A673 (cell line): ENCODE data around the gene ATP2C1. TPM values are rescaled to one million over a fixed set of nuclear protein-coding genes. Genes with fewer than 3 reads are reported as not detected.

Experiments used
- Bru-seq: library from RNA; stranded (reverse); fragments of 400-500 nt; gene quantifications from one replicate; lab custom pipeline; 2021; lab: Mats Ljungman, UMichigan
- BruChase-seq, 2 experiments: library from RNA; stranded (reverse); fragments of 400-500 nt; gene quantifications; one replicate each; lab custom pipeline; 2021; lab: Mats Ljungman, UMichigan
- BruUV-seq: library from RNA; stranded (reverse); fragments of 400-500 nt; replicated peaks from 2 replicates; lab custom pipeline; 2021; lab: Mats Ljungman, UMichigan
- CTCF ChIA-PET: fragments of 300-600 bp; sonication (Branson Sonifier 250); formaldehyde crosslinking; loops from one replicate; lab custom pipeline; 2022; ENCODE audit warnings: antibody characterized with exemption; lab: Charles Lee
- POLR2A ChIA-PET: fragments of 300-600 bp; sonication (Branson Sonifier 250); formaldehyde crosslinking; loops from one replicate; lab custom pipeline; 2022; ENCODE audit warnings: antibody characterized with exemption; ENCODE audit not compliant: low non-redundant PET; lab: Charles Lee
- DNase-seq: peaks from one replicate; pipeline ENCODE4 v3.0.0-alpha.2; 2015; ENCODE audit warnings: low spot score
- H3K27ac ChIP-seq: fragments of 200-600 bp; sonication (generic); 2 replicates; pipeline ENCODE4 v1.5.1; 2016; ENCODE audit warnings: mixed run types, low read depth, mild to moderate bottlenecking, mixed read lengths, antibody characterized with exemption, low read length; ENCODE audit not compliant: poor library complexity, severe bottlenecking
- H3K27me3 ChIP-seq: fragments of 200-600 bp; sonication (generic); replicated peaks from 2 replicates; pipeline ENCODE4 v1.6.1; 2017; ENCODE audit warnings: mixed run types, low read depth, mild to moderate bottlenecking, mixed read lengths, antibody characterized with exemption, low read length; ENCODE audit not compliant: insufficient read depth, poor library complexity
- H3K36me3 ChIP-seq: fragments of 200-600 bp; sonication (generic); 2 replicates; pipeline ENCODE4 v1.6.1; 2016; ENCODE audit warnings: mixed run types, mild to moderate bottlenecking, mixed read lengths, antibody characterized with exemption, low read length; ENCODE audit not compliant: insufficient read depth, poor library complexity, severe bottlenecking
- H3K4me1 ChIP-seq: fragments of 200-600 bp; sonication (generic); 2 replicates; pipeline ENCODE4 v1.6.1; 2017; ENCODE audit warnings: mixed run types, mild to moderate bottlenecking, mixed read lengths, antibody characterized with exemption, low read length; ENCODE audit not compliant: insufficient read depth, poor library complexity, severe bottlenecking
- H3K4me3 ChIP-seq: fragments of 200-600 bp; sonication (generic); 2 replicates; pipeline ENCODE4 v1.5.1; 2016; ENCODE audit warnings: low read depth, mixed run types, mild to moderate bottlenecking, mixed read lengths, low read length; ENCODE audit not compliant: poor library complexity, severe bottlenecking
- H3K9me3 ChIP-seq: fragments of 200-600 bp; sonication (generic); 2 replicates; pipeline ENCODE4 v1.6.1; 2016; ENCODE audit warnings: mixed run types, low read depth, mild to moderate bottlenecking, mixed read lengths, antibody characterized with exemption, low read length; ENCODE audit not compliant: poor library complexity, severe bottlenecking
- EZH2 ChIP-seq: fragments of 200-600 bp; sonication (generic); IDR thresholded peaks from 2 replicates; pipeline ENCODE4 v1.6.1; 2017; ENCODE audit warnings: borderline replicate concordance, low read depth, mild to moderate bottlenecking, mixed read lengths, antibody characterized with exemption, low read length; ENCODE audit not compliant: poor library complexity, severe bottlenecking
- intact Hi-C: fragments of 100-400 bp; cut with micrococcal nuclease; formaldehyde crosslinking; loops from one replicate; pipeline ENCODE4 v1.10.0; 2022; ENCODE audit not compliant: unreplicated experiment
- long read RNA-seq: library from polyadenylated mRNA; stranded (forward); transcript quantifications from one replicate; pipeline ENCODE4 v2.0.0, GENCODE V29; 2022
- total RNA-seq: library from RNA; stranded (reverse); gene quantifications from 2 replicates; pipeline ENCODE4 v1.2.3, GENCODE V29; 2021
- TF ChIP-seq, protein P1 (sequence below): fragments of 300-800, 200-600 bp; sonication (generic); conservative IDR thresholded peaks from 2 replicates; pipeline ENCODE4 v1.5.1; 2017; ENCODE audit warnings: low read depth, mild to moderate bottlenecking, antibody characterized with exemption, low read length, moderate library complexity, mixed read lengths

ATP2C1 gene, protein sequence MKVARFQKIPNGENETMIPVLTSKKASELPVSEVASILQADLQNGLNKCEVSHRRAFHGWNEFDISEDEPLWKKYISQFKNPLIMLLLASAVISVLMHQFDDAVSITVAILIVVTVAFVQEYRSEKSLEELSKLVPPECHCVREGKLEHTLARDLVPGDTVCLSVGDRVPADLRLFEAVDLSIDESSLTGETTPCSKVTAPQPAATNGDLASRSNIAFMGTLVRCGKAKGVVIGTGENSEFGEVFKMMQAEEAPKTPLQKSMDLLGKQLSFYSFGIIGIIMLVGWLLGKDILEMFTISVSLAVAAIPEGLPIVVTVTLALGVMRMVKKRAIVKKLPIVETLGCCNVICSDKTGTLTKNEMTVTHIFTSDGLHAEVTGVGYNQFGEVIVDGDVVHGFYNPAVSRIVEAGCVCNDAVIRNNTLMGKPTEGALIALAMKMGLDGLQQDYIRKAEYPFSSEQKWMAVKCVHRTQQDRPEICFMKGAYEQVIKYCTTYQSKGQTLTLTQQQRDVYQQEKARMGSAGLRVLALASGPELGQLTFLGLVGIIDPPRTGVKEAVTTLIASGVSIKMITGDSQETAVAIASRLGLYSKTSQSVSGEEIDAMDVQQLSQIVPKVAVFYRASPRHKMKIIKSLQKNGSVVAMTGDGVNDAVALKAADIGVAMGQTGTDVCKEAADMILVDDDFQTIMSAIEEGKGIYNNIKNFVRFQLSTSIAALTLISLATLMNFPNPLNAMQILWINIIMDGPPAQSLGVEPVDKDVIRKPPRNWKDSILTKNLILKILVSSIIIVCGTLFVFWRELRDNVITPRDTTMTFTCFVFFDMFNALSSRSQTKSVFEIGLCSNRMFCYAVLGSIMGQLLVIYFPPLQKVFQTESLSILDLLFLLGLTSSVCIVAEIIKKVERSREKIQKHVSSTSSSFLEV
- total RNA-seq (70.3 and 75.9 TPM in 2 replicates), Bru-seq, nascent RNA (percentile 84 among the genes with signal in this experiment), BruChase-seq, experiment 1, labeled RNA remaining after a 2-hour chase (percentile 81 among the genes with signal in this experiment), BruChase-seq, experiment 2, labeled RNA remaining after a 6-hour chase (percentile 74 among the genes with signal in this experiment)
- long read RNA-seq, full-length matches to known transcripts: 128 of 210 reads
- long read RNA-seq, partial matches to known transcripts: 11 of 210 reads
- long read RNA-seq, other reads (novel, unspliced or antisense): 71 of 210 reads

DNA sequence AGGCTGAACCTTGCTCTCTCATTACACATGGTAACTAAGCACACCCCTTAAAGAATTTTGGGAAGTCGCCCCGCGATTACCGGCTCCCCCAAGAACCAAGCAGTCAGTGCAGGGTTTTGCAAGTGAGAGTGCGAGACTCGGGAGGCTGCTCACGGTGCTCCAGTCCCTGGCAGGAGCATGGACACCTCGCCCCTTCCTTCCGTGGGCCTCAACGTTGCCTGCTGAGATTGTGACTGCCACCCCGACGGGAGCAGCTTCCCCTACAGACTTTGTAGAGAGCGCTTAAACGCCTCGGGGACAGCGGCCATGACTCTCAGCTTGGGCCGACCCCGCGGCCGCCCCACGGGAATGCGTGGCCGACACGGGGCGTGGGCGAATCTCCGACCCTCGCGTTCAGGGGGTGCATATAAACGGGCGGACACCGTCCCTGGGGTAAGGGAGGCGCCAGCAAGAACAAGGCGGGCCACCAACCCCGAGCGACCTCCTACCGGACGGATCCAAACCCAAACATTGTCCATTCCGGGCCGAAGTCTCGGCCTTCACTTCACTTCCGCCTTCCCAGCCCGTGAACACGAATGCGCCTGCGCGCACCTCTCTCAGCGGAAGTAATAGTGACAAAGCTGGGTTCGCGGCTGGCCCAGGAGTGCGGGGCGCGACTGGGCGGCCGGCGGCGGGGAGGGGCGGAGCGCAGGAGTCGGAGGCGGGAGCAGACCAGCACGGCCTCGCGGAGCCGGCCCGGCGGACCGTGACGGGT, at the start of gene ATP2C1:
Gene ATP2C1 (plus strand): TSS at position 709 of the 754 bp plus-strand sequence. CDS start 686 bp downstream, outside the sequence.
- POLR2A ChIA-PET: interaction anchor here (0.9 kb wide), 1 partner anchor 133 kb away, joined by 3 read pairs; the partner anchor contains the start of genes ASTE1 and NEK11
- DNase-seq: peak; percentile 95
- TSS peak; percentile 81 for BruUV-seq

DNA sequence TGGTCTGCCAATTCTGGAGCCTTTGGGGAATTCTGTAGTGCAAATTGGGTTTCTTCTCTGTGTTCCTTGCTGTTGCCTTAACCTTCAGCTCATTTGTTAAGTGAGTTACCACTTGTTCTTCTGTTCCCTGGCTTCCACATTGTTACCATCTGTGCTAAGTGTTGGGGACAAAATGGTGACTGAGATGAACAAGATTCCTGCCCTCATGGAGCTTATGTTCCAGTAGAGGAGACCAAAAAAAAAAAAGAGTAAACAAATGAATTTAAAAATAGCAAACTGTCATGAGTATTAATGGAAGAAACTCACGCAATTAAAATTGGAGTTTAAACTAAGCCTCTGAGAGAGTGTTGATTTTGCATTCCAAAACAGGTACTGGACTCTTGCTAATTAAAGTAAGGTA, 49.4 kb upstream of the ATP2C1 start:
- Histone ChIP-seq H3K27me3 (no peaks in the 10 kb centered on the region), H3K36me3 (no peaks in the 10 kb centered on the region), H3K27ac (no peak overlapping the region), H3K9me3 (no peaks in the 10 kb centered on the region), H3K4me3 (no peak overlapping the region), H3K4me1 (no peaks in the 10 kb centered on the region)
- DNase-seq: no peak
- intact Hi-C loops: no loop called here
- CTCF ChIA-PET: no interaction called here
- no TSS peak for BruUV-seq
- POLR2A ChIA-PET: no interaction called here
- no peak for TF ChIP-seq EZH2
- TF ChIP-seq, protein P1, sequence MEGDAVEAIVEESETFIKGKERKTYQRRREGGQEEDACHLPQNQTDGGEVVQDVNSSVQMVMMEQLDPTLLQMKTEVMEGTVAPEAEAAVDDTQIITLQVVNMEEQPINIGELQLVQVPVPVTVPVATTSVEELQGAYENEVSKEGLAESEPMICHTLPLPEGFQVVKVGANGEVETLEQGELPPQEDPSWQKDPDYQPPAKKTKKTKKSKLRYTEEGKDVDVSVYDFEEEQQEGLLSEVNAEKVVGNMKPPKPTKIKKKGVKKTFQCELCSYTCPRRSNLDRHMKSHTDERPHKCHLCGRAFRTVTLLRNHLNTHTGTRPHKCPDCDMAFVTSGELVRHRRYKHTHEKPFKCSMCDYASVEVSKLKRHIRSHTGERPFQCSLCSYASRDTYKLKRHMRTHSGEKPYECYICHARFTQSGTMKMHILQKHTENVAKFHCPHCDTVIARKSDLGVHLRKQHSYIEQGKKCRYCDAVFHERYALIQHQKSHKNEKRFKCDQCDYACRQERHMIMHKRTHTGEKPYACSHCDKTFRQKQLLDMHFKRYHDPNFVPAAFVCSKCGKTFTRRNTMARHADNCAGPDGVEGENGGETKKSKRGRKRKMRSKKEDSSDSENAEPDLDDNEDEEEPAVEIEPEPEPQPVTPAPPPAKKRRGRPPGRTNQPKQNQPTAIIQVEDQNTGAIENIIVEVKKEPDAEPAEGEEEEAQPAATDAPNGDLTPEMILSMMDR: no peak

More for the DNA sequence above, at the start of gene ATP2C1:
- Histone ChIP-seq H3K4me3 (peak within 1 kb of the TSS; percentile 79), H3K36me3 (no peaks in the 10 kb centered on the region), H3K27ac (peak within 1 kb of the TSS; percentile 89), H3K9me3 (no peaks in the 10 kb centered on the region), H3K4me1 (peaks cover 14% of the 10 kb centered on the region), H3K27me3 (no peaks in the 10 kb centered on the region)
- TF ChIP-seq EZH2: no peak
- TF ChIP-seq, protein P1: no peak
- intact Hi-C loops: loop anchor here (1.0 to 5.0 kb wide), 2 partner anchors 134 to 616 kb away; no protein-coding TSS in a partner anchor
- CTCF ChIA-PET: interaction anchor here (0.5 to 1.5 kb wide), 3 partner anchors 132 to 146 kb away, joined by 3 to 7 read pairs (median 5); no protein-coding TSS in a partner anchor
